PC-3 (cell line): ENCODE data around the gene RNF181. TPM values are rescaled to one million over a fixed set of nuclear protein-coding genes. Genes with fewer than 3 reads are reported as not detected.
A peak's percentile ranks its signal among the peaks of the same experiment; 100 is the strongest.

Experiments used
- ATAC-seq: fragments of 200-7000 bp; cut with Tn5 transposase; 2 replicates; pipeline ENCODE4 v1.9.1; 2020; ENCODE audit warnings: mild to moderate bottlenecking, moderate library complexity
- BruUV-seq: library from RNA; stranded (reverse); fragments of 400-500 nt; replicated peaks from 2 replicates; lab custom pipeline; 2021; lab: Mats Ljungman, UMichigan
- CTCF ChIA-PET: fragments of 300-600 bp; sonication (Branson Sonifier 250); formaldehyde crosslinking; loops from one replicate; lab custom pipeline; 2022; ENCODE audit warnings: antibody characterized with exemption; lab: Charles Lee
- POLR2A ChIA-PET: fragments of 300-600 bp; sonication (Branson Sonifier 250); formaldehyde crosslinking; loops from one replicate; lab custom pipeline; 2022; ENCODE audit warnings: antibody characterized with exemption; ENCODE audit not compliant: unreplicated experiment; lab: Charles Lee
- DNase-seq: peaks from one replicate; pipeline ENCODE4 v3.0.0-alpha.2; 2015
- H2AFZ ChIP-seq: fragments of 300-600 bp; sonication (generic); 2 replicates; pipeline ENCODE4 v1.6.0; 2016; ENCODE audit warnings: antibody characterized with exemption, low read length
- H3F3A ChIP-seq: fragments of 300-600 bp; sonication (generic); one replicate; pipeline ENCODE4 v1.6.0; 2017; ENCODE audit warnings: antibody characterized with exemption, low read length, control low read depth, mild to moderate bottlenecking; ENCODE audit not compliant: unreplicated experiment
- H3K27ac ChIP-seq: fragments of 300-600 bp; sonication (generic); 2 replicates; pipeline ENCODE4 v1.5.1; 2016; ENCODE audit warnings: mild to moderate bottlenecking, low read length
- H3K27me3 ChIP-seq: fragments of 300-600 bp; sonication (generic); 2 replicates; pipeline ENCODE4 v1.6.1; 2016; ENCODE audit warnings: low read length, mixed read lengths
- H3K36me3 ChIP-seq: fragments of 300-600 bp; sonication (generic); 2 replicates; pipeline ENCODE4 v1.6.1; 2016; ENCODE audit warnings: low read depth, mixed run types, low read length, mixed read lengths
- H3K4me1 ChIP-seq: fragments of 300-600 bp; sonication (generic); 2 replicates; pipeline ENCODE4 v1.5.1; 2016; ENCODE audit warnings: low read length; ENCODE audit not compliant: insufficient read depth
- H3K4me2 ChIP-seq: fragments of 300-600 bp; sonication (generic); 2 replicates; pipeline ENCODE4 v1.6.0; 2016; ENCODE audit warnings: low read length
- H3K4me3 ChIP-seq: fragments of 300-600 bp; sonication (generic); 2 replicates; pipeline ENCODE4 v1.5.1; 2016; ENCODE audit warnings: mild to moderate bottlenecking, low read length, mixed read lengths
- H3K79me2 ChIP-seq: fragments of 300-600 bp; sonication (generic); 2 replicates; pipeline ENCODE4 v1.6.1; 2017; ENCODE audit warnings: low read length, mixed read lengths
- H3K9ac ChIP-seq: fragments of 300-600 bp; sonication (generic); 2 replicates; pipeline ENCODE4 v1.6.0; 2016; ENCODE audit warnings: mild to moderate bottlenecking, low read length
- H3K9me2 ChIP-seq: fragments of 300-600 bp; sonication (generic); replicated peaks from 2 replicates; pipeline ENCODE4 v1.6.1; 2016; ENCODE audit warnings: mixed run types, low read length, mixed read lengths
- H3K9me3 ChIP-seq: fragments of 300-600 bp; sonication (generic); 2 replicates; pipeline ENCODE4 v1.6.1; 2016; ENCODE audit warnings: low read length, mixed read lengths
- H4K20me1 ChIP-seq: fragments of 300-600 bp; sonication (generic); 2 replicates; pipeline ENCODE4 v1.6.1; 2016; ENCODE audit warnings: low read length, mixed read lengths
- CTCF ChIP-seq: fragments of 300-600 bp; sonication (generic); conservative IDR thresholded peaks from 2 replicates; pipeline ENCODE4 v1.5.1; 2017; ENCODE audit warnings: antibody characterized with exemption, low read depth, mild to moderate bottlenecking, low read length
- EZH2 ChIP-seq: fragments of 300-600 bp; sonication (generic); IDR thresholded peaks from one replicate; pipeline ENCODE4 v1.6.1; 2017; ENCODE audit warnings: antibody characterized with exemption, mild to moderate bottlenecking, low read length; ENCODE audit not compliant: unreplicated experiment
- EZH2phosphoT487 ChIP-seq: fragments of 300-600 bp; sonication (generic); IDR thresholded peaks from 2 replicates; pipeline ENCODE4 v1.6.1; 2018; ENCODE audit warnings: mild to moderate bottlenecking, antibody characterized with exemption, low read length, borderline replicate concordance
- intact Hi-C: fragments of 100-400 bp; cut with micrococcal nuclease; formaldehyde crosslinking; loops from 2 replicates; pipeline ENCODE4 v1.9.0; 2023
- total RNA-seq: library from RNA; depleted of rRNA; stranded (reverse); fragments of >200 nt; gene quantifications from 2 replicates; pipeline ENCODE4 v1.2.3, GENCODE V29; 2014

Gene RNF181
- total RNA-seq, 1 experiment from 2014 or later, result 225 TPM

DNA sequence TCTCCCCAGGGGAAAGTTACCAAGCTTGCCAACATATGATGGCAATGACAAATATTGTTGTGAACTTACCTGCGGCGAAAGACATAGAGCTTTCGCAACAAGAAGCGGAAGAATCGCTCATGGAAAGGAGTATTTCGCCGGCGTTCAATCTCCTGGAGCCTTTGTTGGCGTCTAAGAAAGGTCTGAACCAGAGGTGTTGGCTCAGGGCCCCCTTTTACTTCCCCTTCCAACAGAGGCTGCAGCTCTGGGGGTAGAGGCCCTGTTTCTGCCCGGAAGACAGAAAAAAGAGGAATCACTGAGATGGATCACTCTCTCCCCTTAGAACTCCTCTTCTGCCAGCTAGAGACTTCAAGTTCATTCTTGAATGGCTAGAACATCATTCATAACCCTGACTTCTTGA lies 45.1 kb upstream of the RNF181 start:
- ATAC-seq (no peak), DNase-seq (no peak)
- H3K36me3 ChIP-seq, result peaks cover 31% of the 10 kb centered on the region; the same call in 1 of the 2 replicates
- no peak overlapping the region for H3K9ac ChIP-seq
- no peak overlapping the region for H3K4me3 ChIP-seq
- peaks cover 16% of the 10 kb centered on the region for H3K4me1 ChIP-seq
- peak overlapping the region; percentile 41 for H3K27ac ChIP-seq
- POLR2A ChIA-PET, result no interaction called here
- no peaks in the 10 kb centered on the region for H3K27me3 ChIP-seq
- peaks cover 29% of the 10 kb centered on the region for H3F3A ChIP-seq
- H4K20me1 ChIP-seq, result peaks cover 5% of the 10 kb centered on the region
- intact Hi-C loops, result no loop called here
- H3K79me2 ChIP-seq, result no peaks in the 10 kb centered on the region
- no peaks in the 10 kb centered on the region for H3K9me2 ChIP-seq
- H3K9me3 ChIP-seq, result no peaks in the 10 kb centered on the region
- no peak overlapping the region for H2AFZ ChIP-seq
- 0 out of 2 replicates have a peak overlapping the region, but pooled peaks have one; percentile 17 for H3K4me2 ChIP-seq
- TF ChIP-seq EZH2phosphoT487, result no peak
- TF ChIP-seq CTCF, result no peak
- no peak for TF ChIP-seq EZH2
- CTCF ChIA-PET, result interaction anchor here (0.8 kb wide), 1 partner anchor 129 kb away, joined by 4 read pairs; no protein-coding TSS in a partner anchor
- BruUV-seq, result no TSS peak

- peaks cover 14% of the 10 kb centered on the region for H3F3A ChIP-seq
- H3K27me3 ChIP-seq, result no peaks in the 10 kb centered on the region
- no peak for TF ChIP-seq EZH2
- TF ChIP-seq CTCF, result peak; percentile 96
- DNase-seq (peak; percentile 92), ATAC-seq (peak; percentile 41)
- BruUV-seq, result no TSS peak
- H3K36me3 ChIP-seq, result peaks cover 29% of the 10 kb centered on the region; the same call in 1 of the 2 replicates
- ChIA-PET CTCF (interaction anchor here (0.5 to 1.6 kb wide), 6 partner anchors 9 to 159 kb away, joined by 3 to 14 read pairs (median 7); partner anchors contain the start of genes GGCX and MAT2A), POLR2A (interaction anchor here (0.5 to 1.2 kb wide), 5 partner anchors 13 to 131 kb away, joined by 3 to 4 read pairs (median 3); partner anchors contain the start of genes MAT2A and RNF181)
- no peaks in the 10 kb centered on the region for H3K79me2 ChIP-seq
- H3K4me3 ChIP-seq, result no peak overlapping the region
- no peaks in the 10 kb centered on the region for H3K9me3 ChIP-seq
- no peak overlapping the region for H3K9ac ChIP-seq
- intact Hi-C loops, result loop anchor here (1.0 kb wide), 2 partner anchors 132 to 227 kb away; no protein-coding TSS in a partner anchor
- peaks cover 16% of the 10 kb centered on the region for H3K4me1 ChIP-seq
- H4K20me1 ChIP-seq, result no peaks in the 10 kb centered on the region
- H3K4me2 ChIP-seq, result no peak overlapping the region
- H3K9me2 ChIP-seq, result no peaks in the 10 kb centered on the region
- no peak overlapping the region for H3K27ac ChIP-seq
- no peak overlapping the region for H2AFZ ChIP-seq
These were observed 43.6 kb upstream of the RNF181 start for GRCh38 chr2:85551698-85552678.
